Ovary (tissue), 9 donors: ENCODE measurements around the gene CCR3. TPM values are rescaled to one million over a fixed set of nuclear protein-coding genes. Genes with fewer than 3 reads are reported as not detected.

ENCODE experiments used
- DNase-seq, 5 donors: peaks; one replicate each; pipeline ENCODE4 v3.0.0-alpha.2; 2019 to 2020
- H3K27ac ChIP-seq, 2 donors: fragments of 200-600 bp; one replicate each; pipeline versions ENCODE4 v1.5.1 to v1.8.0; 2019 to 2022
- H3K27me3 ChIP-seq: fragments of 200-600 bp; one replicate; pipeline ENCODE4 v1.8.0; 2022
- H3K36me3 ChIP-seq: fragments of 200-600 bp; sonication (generic); one replicate; pipeline ENCODE4 v1.5.1; 2019
- H3K4me1 ChIP-seq: one replicate; pipeline ENCODE4 v1.8.1; 2013; ENCODE audit warnings: mild to moderate bottlenecking, moderate library complexity; ENCODE audit not compliant: insufficient read depth
- H3K4me3 ChIP-seq: fragments of 200-600 bp; sonication (generic); one replicate; pipeline ENCODE4 v1.5.1; 2017
- H3K9me3 ChIP-seq, 2 donors: fragments of 200-600 bp in 1 of 2; sonication (generic) in 1 of 2; one replicate each; pipeline versions ENCODE4 v1.5.1 to v1.8.1; 2013 to 2019; ENCODE audit warnings: mild to moderate bottlenecking in 1 of 2, moderate library complexity in 1 of 2
- CTCF ChIP-seq, 3 donors: fragments of 450-650 bp in 2 of 3; fragments of 200-600 bp in 1 of 3; IDR thresholded peaks; one replicate each; pipeline versions ENCODE4 v1.5.1 to v1.8.0; 2016 to 2022; ENCODE audit warnings: antibody characterized with exemption in 3 of 3, mild to moderate bottlenecking in 1 of 3
- EP300 ChIP-seq: sonication (generic); formaldehyde crosslinking; IDR thresholded peaks from one replicate; pipeline ENCODE4 v1.6.1; 2017; ENCODE audit warnings: antibody characterized with exemption
- POLR2A ChIP-seq: fragments of 450-650 bp; IDR thresholded peaks from one replicate; pipeline ENCODE4 v1.6.1; 2017; ENCODE audit warnings: antibody characterized with exemption, mild to moderate bottlenecking, moderate library complexity
- WGBS, 3 donors: extraction: QIAGEN DNeasy Blood & Tissue Kit in 1 of 3; methylation state at CpG; one replicate each; pipeline versions ENCODE4 v1.1.5 to v1.1.7; 2013 to 2017; 5-methylcytosine and 5-hydroxymethylcytosine counted together
- intact Hi-C, 4 donors: fragments of 100-400 bp; cut with DNase I; formaldehyde crosslinking; loops; one replicate each; pipeline versions ENCODE4 v1.11.0 to v1.15.1; 2022 to 2023
- polyA plus RNA-seq, 2 donors: library from polyadenylated mRNA; stranded (reverse); fragments of 200-250 nt in 1 of 2; fragments of 350-450 nt in 1 of 2; fragmentation: Illumina TruSeq in 1 of 2; extraction: RNeasy Lipid Tissue Mini Kit (QIAGEN cat#74804) in 1 of 2; gene quantifications; one replicate each; pipeline ENCODE4 v1.2.3, GENCODE V29; 2013 to 2014
- total RNA-seq, 7 donors: library from RNA; depleted of rRNA in 2 of 7; stranded (reverse); fragments of >200 nt in 2 of 7; fragmentation: NEBNext Ultra II Directional in 3 of 7; extraction: Animal tissue kit (Norgen Biotek cat#: 25700) in 3 of 7; gene quantifications; one replicate each; pipeline versions ENCODE4 v1.1.0 to v1.2.4, GENCODE V29; 2016 to 2023
- donor health status: DM: no; HTN: no; CAD: no; lungs with moderate emphysema.
- donor health status: DM: no; HTN: no; CAD: no.
- donor health status: Bipolar disorder and iron deficiency.
- donor health status: DM: yes; HTN: yes; CAD: no.
- donor health status: DM: no; HTN: no; CAD: no.
- donor health status: DM: yes; HTN: yes; CAD: no.

CCR3 gene
- total and polyA plus RNA-seq, 9 donors = not detected

GRCh38 chr3:46270474-46270873 lies 28.2 kb downstream of the CCR3 start:
- no peak overlapping the region for H3K4me3 ChIP-seq
- H3K9me3 ChIP-seq = no peaks in the 10 kb centered on the region
- WGBS, 3 donors = 80 to 86% (median 81%) methylated on average over 2 of the region's 2 CpGs
- H3K36me3 ChIP-seq = no peaks in the 10 kb centered on the region
- no peak overlapping the region for H3K27ac ChIP-seq
- DNase-seq = no peak
- intact Hi-C loops = no loop called here
- H3K27me3 ChIP-seq = no peaks in the 10 kb centered on the region
- H3K4me1 ChIP-seq = no peaks in the 10 kb centered on the region
- TF ChIP-seq EP300 (no peak), CTCF (IDR thresholded peaks at IDR 0.05) (no peak), POLR2A (no peak)

GRCh38 chr3:46271209-46271745 lies 29.0 kb downstream of the CCR3 start:
- H3K27ac ChIP-seq = no peak overlapping the region
- H3K4me3 ChIP-seq = no peak overlapping the region
- DNase-seq = no peak
- intact Hi-C loops = no loop called here
- no peaks in the 10 kb centered on the region for H3K27me3 ChIP-seq
- H3K9me3 ChIP-seq = no peaks in the 10 kb centered on the region
- no peaks in the 10 kb centered on the region for H3K36me3 ChIP-seq
- no peaks in the 10 kb centered on the region for H3K4me1 ChIP-seq
- 17 to 32% (median 24%) methylated on average over 4 of the region's 4 CpGs for WGBS, 3 donors
- TF ChIP-seq CTCF (IDR thresholded peaks at IDR 0.05) = no peak
- TF ChIP-seq POLR2A = no peak
- TF ChIP-seq EP300 = no peak

- Histone ChIP-seq H3K4me3 (no peak overlapping the region), H3K36me3 (no peaks in the 10 kb centered on the region), H3K9me3 (no peaks in the 10 kb centered on the region), H3K27ac (no peak overlapping the region), H3K27me3 (no peaks in the 10 kb centered on the region), H3K4me1 (no peaks in the 10 kb centered on the region)
- intact Hi-C loops = no loop called here
- 46 to 62% (median 51%) methylated on average over 4 of the region's 4 CpGs for WGBS, 3 donors
- TF ChIP-seq CTCF (IDR thresholded peaks at IDR 0.05) = no peak
- no peak for TF ChIP-seq POLR2A
- no peak for TF ChIP-seq EP300
- DNase-seq = no peak
These were observed 29.8 kb downstream of the CCR3 start for GRCh38 chr3:46272028-46272451.

GRCh38 chr3:46276497-46277099 lies 34.3 kb downstream of the CCR3 start:
- Histone ChIP-seq H3K9me3 (peaks cover 0 to 3% of the 10 kb centered on the region in 2 donors), H3K27ac (no peak overlapping the region), H3K27me3 (no peaks in the 10 kb centered on the region), H3K4me1 (no peaks in the 10 kb centered on the region), H3K36me3 (no peaks in the 10 kb centered on the region), H3K4me3 (no peak overlapping the region)
- intact Hi-C loops = no loop called here
- WGBS, 3 donors = 49 to 57% (median 56%) methylated on average over 9 of the region's 9 CpGs
- DNase-seq = peak in 2 of 5 donors; percentile 23 to 27
- TF ChIP-seq EP300 = no peak
- TF ChIP-seq CTCF (IDR thresholded peaks at IDR 0.05) = no peak
- no peak for TF ChIP-seq POLR2A
